Glomerular visceral epithelial cell (primary cell): Measurements from ENCODE around the gene NACA.
"Not testable (repeated sequence)": the region's sequence is repeated elsewhere in the genome, so short reads cannot be mapped to it uniquely, and the experiment has no call there.

Experiments
- DNase-seq: peaks from one replicate; pipeline ENCODE4 v3.0.0-alpha.2; 2016; ENCODE audit errors: extremely low spot score

NACA gene

DNA sequence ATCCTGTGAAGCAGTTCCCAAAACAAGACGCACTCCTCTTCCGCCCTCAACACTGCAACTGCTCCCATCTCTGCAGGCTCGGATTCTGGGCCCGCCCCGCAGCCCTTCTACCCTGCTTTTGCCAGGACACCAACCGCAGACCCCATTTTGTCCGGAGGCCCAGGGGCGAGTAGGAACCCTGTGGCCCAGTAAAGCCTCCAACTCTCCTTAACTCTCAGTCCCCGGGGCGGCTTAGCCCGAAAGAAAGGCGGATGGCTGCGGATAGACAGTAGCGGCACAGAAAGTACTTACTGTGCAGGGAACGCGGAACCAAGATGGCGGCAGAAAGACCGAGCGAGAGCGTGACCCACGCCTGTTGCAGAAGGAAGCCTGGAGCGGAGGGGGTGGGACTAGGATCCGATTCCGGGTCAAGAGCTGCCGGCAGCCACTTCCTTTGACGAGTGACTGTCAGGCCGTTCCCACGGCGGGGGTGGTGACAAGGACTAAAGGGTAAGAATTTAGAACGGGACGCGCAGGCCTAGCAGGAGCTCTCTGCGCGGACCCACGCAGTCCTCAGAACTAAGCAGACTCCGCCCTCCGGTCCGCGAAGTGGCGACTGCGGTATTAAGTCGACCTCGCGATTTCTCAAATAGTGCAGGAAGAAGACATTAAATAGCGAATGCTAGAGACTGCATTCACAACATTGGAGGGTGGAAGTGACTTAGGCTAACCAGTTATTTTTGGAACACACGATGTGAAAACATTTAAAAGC, at the start of gene NACA:
Gene NACA, minus strand, starts transcription at position 328 of the 751 bp plus-strand sequence. CDS start 778 bp downstream, outside the sequence.
- peak; percentile 96 for DNase-seq

DNA sequence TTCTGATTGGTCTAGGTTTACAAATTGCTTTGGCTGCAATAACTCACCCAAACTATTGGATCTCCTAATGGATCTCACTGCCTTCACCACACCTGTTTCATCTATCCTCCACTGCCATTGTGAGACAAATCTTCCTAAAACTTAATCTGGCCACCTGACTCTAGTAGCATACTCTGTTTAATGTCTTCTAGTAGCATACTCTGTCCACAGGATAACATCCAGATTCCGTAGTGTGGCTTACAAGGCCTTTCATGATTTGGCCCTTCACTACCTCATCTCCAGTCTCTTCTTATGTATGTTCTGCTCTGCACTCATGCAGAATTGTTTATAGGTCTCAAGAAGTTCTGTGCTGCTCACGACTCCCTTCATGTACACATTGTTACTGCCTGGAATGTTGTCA, 48.0 kb upstream of the NACA start:
- DNase-seq: no peak

DNA sequence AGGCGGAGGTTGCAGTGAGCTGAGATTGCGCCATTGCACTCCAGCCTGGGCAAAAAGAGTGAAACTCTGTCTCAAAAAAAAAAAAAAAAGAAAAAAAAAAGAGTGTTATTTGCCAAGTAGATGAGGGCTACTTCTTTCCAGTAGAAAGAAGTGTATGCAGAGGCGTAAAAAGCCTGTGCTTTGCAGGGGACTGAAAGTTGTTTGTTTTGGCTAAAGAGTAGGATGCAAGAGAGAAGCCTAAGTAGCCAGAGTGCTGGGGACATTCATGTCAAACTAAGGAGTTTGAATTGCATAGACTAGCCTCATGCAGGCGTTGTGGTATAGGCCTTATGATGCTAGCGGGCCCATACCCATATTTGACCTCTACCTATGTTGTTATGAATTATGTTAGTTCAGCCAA, 47.5 kb upstream of the NACA start:
- no peak for DNase-seq

DNA sequence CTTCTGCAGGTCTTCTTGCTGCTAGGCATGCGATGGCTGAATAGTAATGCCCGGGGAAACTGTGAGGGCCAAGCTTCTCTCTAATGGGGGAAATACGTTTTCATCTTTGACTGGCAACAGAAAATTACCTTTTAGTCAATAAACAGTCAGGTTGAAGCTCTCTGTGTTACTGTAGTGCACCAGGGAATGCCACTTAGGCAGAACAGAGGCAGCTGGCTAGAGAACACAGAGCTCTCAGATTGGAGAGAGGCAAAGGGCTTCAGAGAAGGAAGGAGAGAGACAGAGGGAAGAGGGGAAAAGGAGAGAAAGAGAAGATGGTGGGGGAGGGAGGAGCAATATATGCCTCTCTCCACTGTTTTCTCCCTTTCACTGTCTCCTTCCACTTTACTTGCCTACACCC, 44.8 kb upstream of the NACA start:
- DNase-seq: no peak

DNA sequence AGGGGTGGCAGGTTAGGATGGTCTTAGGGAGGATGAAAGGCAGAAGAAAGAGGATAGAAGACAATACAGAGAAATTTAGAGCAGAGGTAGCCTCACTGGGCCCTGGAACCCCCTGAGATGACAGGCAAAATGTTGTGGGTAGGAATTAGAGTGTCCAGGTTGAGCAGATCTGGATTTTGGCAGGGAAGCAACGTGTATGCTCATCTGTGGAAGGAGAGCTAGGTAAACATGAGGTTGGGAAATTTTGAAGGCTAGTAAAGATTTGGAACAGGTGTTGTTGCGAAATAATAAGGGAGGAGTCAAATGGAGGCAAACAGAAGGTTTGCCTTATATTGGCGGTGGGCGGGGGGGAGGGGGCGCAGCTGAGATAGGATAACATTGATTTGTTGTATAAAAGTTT, 43.3 kb upstream of the NACA start:
- no peak for DNase-seq

DNA sequence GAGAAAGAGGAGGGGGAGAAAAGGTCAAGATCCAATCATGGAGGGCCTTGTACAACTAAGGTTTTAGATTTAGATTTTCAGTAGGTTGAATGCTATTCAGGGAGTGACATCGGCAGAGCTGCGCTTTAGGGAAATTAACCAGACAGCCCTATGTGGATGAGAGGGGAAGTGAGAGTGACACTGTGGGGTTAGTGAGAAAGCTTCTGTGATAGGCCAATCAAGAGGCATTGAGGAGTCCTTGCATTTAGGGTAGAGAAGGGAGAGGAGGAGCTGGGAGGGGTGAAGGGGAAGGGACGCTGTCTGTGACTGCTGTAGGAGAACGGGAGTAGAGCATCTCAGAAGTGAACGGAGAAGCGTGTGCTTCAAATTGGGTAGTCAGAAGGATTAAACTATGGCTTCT, 41.4 kb upstream of the NACA start:
- DNase-seq: no peak

DNA sequence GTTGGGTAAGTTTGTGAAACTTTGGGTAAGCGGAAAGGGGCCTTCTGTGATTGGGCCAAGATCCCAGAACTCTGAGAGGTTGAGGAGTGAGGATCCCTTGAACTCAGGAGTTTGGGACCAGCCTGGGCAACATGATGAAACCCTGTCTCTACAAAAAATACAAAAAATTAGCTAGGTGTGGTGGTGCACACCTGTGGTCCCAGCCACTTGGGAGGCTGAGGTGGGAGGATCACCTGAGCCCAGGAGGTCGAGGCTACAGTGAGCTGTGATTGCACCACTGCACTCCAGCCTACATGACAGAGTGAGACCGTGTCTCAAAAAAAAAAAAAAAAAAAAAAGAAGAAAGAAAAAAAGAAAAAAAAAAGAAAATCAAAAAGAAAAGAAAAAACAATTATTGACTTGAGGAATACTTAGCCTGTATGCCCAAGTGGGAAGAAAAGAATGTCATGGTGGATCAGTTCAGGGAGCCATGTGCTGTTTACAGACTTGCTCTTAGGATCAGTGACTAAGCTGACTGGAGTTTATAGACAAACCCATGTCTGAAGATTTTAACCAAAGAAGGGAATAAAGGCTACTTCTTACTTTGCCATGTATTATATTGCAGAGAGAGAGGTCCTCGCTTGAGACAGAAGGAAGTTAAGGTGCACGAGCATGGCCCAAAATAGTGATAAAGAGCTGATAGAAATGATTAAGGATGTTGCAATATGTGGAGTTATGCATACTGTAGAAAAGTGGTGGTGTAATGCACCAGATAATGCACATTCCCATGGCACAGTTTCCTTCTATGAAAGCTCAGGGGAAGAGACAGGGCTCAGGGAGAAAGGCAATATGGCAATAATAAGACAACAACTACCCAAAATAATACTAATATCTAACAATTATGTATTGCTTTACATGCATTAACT, 38.9 kb upstream of the NACA start:
- DNase-seq: no peak

DNA sequence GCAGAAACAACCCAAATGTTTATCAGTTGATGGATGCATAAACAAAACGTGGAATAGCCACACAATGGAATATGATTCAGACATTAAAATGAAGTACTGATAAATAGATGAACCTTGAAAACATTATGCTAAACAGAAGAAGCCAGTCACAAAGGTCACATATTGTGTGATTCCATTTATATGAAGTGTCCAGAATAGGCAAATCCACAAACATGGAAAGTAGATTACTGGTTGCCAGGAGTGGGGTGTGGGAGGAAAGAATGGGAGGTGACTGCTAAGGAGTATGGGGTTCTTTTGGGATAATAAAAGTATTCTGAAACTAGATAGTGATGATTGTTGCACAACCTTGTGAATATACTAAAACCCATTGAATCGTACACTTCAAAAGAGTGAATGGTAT, 36.7 kb upstream of the NACA start:
- no peak for DNase-seq

DNA sequence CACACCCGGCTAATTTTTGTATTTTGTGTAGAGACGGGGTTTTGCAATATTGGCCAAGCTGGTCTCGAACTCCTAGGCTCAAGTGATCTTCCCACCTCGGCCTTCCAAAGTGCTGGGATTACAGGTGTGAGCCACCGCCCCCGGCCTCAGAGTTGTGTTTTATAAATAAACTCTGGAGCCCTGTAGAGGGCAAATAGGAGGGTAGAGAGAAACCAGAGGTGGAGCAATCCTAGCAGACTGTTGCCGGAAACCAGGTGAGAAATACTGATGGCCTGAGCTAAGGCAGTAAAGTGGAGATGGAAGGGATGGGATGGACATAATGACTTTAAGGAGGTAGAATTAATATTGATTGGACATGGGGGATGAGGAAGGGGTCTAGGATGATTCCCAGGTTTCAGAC, 35.4 kb upstream of the NACA start:
- DNase-seq: no peak

DNA sequence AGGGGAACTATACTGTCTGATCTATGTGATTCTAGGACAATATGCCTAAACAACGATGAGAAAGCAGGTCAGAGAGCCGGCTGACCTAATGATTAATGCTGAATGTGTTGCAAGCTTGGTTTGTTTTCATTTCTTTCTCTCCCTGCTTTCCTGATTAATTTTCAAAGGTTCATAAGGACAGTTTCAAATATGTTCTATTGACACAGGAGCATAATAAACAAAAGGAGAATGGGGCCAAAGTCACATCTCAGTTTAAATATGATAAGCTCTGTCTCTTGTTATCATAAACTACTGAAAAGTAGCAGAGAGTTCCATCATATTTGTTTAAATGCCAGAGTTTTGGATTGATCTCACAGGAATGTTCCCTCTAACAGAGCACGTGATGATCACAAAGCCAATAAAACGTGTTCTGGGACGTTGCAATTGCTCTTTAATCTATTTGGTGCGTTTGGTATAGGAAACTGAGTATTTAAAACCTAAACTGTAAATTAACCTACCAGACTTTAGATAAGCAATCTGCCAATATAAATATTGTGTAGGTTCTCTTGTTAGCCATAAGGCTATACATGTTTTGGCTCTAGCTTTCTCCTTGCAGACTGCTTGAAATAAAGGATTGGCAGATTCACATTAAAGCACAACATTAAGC, 34.3 kb upstream of the NACA start:
- DNase-seq: no peak

DNA sequence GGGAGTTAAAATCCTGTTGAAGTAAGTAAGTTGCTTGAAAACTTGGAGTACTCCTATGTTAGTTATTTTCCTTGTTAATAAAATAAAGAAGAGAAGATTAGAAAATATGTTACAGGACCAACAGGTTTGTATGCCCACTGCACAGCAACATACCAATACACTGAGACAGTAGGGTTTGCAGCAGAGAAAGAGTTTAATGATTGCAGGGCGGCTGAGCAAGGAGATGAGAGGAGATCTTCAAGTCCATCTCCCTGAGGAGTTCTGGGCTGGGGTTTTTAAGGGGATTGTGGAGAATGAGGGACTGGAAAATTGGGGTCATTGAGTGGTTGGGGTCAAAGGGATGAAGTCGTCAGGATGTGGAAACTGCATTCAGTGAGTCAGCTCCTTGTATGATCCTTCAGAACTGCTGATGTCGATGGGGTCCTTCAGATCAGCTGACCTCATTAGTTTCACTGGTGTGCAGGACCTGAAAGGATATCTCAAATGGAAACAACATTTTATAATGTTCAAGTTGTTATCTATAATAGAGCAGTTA, 33.7 kb upstream of the NACA start:
- no peak for DNase-seq

DNA sequence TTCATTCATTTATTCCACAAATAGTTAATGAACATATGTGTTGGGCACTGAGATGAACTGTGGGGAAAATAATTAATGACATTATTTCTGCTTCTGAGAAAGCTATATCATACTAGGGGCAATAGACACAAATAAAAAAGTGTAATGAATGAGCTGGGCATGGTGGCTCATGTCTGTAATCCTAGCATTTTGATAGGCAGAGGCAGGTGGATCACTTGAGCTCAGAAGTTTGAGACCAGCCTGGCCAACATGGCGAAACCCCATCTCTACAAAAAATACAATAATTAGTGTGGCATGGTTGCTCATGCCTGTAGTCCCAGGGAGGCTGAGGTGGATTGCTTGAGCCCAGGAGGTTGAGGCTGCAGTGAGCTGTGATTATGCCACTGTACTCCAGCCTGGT, 32.9 kb upstream of the NACA start:
- not testable (repeated sequence) for DNase-seq

DNA sequence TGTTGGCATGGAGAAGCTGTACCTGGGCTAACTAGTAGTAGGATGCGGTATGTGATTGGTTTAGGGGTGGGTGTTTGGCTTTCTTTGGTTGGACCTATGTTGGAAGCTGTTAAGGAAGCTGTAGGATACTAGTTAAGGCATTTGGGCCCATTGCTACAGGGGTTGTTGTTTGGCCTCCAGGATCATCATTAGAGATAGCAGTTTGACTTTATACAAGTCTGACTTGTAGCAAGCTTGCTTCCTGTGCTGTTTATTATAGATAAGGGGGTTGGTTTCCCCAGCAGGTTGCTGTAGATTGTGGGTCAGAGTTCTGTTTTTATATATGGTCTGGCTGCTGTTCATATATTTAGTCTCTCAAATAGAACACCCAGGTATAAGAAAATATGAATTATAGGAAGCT, 28.5 kb upstream of the NACA start:
- no peak for DNase-seq

DNA sequence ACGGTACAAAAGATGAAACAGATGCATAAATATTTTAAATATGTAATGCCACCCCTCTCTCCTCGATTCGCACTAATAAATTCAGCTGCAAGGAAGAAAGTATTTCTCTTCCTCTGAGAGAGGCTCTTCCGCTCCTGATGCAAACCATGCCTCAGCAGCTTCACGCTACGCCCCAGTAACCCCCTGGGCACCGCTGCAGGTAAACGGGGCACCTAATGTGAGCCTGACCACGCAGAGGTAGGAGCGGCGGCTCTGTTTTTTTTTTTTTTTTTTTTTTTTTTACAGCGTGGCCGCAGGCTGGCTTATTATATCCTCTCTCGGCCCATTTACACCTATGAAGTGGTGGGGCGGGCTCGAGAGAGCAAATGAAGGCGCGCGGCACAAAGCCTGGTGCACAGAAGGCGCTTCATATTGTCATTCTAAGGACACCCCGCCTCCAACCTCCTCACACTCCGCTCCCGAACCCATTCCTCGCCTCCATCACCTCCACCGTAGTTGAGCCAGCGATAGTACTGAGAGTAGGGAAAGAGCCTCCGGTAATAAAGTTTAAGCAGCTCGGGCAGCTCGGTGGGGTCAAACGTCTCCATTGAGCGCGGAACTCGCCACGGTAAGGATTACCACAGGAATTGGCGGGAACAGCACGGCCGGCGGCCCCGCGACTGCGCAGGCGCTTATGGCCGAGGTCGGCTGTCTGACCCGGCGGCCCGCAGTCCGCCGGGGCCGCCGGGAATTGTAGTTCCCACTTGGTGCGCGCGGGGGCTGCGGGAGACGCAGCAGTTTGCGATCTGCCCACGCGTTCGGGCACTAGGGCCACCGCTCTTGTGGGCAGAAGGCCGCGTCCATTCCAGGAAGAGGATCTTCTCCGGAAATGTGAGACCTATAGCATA, 26.9 kb upstream of the NACA start, which contains the start of gene PRIM1:
Gene PRIM1, minus strand, starts transcription at position 612 of the 887 bp plus-strand sequence. Its CDS starts 25 bp downstream, at position 587.
- peak; percentile 87 for DNase-seq

DNA sequence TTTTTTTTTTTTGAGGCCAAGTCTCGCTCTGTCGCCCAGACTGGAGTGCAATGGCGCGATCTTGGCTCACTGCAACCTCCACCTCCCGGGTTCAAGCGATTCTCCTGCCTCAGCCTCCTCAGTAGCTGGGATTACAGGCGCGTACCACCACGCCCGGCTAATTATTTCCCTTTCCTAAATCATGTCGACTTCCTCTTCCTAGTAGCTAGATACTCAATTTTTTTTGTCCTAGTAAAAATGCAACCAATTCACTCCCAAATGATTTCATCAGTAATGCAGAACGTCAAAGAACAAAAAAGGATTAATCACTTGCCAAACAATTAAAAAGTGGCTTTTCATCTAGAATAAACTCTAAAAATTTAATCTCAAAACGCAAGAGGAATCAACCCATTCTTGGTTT, 25.5 kb upstream of the NACA start:
- not testable (repeated sequence) for DNase-seq

DNA sequence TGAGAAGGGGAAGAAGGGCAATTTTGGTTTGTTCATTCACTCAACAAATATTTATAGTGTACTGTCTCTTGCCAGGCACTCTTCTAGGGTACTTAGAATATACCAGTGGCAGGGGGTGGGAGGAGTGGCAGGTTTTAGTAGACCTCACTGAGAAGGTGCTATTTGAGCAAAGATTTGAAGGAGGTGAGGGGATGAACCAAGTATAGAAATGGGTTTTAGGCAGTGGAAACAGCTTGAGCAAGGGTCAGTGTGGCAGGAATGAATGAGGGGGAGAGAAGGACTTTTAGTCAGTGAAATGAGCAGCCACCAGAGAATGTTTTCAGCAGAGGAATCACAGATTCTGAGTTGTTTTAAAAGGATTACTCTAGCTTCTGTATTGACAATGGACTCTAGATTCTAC, 24.8 kb upstream of the NACA start:
- no peak for DNase-seq

DNA sequence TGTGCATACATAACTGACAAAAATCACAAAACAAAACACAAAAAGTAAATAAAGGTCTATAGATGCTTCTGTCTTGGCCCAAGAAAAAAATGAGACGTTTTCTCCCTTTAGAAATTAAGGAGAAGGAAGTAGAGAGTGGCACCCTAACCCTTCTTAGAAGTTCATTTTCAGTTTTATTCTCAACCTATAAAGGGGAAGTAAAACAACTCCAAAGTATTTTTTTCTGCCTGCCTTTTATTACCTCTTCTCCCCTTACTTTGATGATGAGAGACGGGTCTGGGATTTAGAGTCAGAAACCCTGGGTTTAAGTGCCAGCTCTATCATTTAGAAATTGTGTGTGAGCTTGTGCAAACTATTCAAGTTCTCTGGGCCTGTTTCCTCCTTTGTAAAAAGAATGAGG, 24.3 kb upstream of the NACA start:
- no peak for DNase-seq

DNA sequence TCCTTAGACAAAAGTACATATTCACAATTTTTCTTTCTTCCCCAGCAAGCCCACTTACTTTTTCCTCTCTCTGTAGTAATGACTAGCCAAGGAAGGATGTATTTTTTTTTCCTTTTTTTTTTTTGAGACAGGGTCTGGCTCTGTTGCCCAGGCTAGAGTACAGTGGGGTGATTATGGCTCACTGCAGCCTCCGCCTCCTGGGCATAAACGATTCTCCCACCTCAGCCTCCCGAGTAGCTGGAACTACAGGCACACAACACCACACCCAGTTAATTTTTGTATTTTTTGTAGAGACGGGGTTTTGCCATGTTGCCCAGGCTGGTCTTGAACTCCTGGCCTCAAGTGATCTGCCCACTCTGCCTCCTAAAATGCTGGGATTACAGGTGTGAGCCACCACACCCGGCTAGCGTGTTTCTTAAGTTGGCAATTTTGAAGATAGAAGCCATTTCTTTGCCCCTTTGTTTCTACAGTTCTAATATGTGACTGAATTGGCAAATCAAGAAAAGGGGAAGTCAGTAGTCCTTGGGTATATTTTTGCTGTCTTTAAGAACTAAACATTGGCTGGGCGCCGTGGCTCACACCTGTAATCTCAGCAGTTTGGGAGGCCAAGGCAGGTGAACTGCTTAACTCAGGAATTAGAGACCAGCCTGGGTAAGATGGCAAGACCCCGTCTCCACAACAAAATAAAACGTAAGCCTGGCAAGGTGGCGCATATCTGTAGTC, 3.2 kb upstream of the NACA start:
- no peak for DNase-seq

DNA sequence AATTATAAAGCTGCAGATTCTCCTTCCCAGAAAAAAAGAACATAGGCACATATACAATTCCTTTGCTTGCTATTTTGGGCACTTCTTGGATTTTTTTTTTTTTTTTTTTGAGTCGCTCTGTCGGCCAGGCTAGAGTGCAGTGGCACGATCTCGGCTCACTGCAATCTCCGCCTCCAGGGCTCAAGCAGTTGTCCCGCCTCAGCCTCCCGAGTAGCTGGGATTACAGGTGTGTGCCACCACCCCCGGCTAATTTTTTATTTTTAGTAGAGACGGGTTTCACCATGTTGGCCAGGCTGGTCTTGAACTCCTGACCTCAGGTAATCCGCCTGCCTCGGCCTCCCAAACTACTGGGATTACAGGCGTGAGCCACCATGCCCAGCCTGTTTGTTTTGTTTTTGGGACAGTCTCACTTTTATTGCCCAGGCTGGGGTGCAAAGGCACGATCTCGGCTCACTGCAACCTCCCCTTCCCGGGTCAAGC, 1.1 kb upstream of the NACA start:
- DNase-seq: not testable (repeated sequence)

DNA sequence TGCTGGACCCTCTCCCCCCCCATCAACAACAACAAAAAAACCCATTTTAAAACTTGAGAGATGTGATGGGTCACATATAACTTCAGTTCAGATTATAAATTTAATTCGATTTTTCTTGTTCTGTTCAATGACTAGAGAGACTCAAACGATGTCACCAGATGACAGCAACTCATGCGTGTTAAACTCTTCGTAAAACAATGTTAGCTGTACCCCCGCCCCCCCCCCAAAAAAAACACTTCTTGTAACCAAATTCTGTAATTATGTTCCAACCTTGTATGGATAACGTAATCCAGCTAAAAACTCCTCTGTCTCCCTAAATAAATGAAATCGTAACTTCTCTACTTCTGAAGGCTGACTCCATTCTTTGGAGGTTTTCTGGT, 614 bp upstream of the NACA start:
- DNase-seq: no peak

DNA sequence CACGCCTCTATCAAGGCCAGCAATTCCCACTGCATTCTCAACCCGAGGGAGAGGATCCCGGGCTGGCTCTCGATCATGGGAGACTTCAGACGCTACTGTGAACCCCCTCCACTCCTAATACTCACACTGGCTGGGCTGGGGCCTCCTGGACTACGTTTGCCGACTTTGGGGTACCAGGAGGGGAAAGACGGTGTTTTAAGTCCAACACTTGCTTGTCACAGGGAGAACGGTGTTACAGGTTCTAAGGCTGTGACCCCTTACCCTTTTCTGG, 463 bp downstream of the NACA start:
- no peak for DNase-seq
